Heart right ventricle (tissue), 16 donors: ENCODE measurements around the gene RPRML. TPM values are rescaled to one million over a fixed set of nuclear protein-coding genes. Genes with fewer than 3 reads are reported as not detected.

Experiments used
- ATAC-seq, 8 donors: fragments of 200-7000 bp; cut with Tn5 transposase; one replicate each; pipeline ENCODE4 v1.9.1; 2020; ENCODE audit warnings: mild to moderate bottlenecking in 8 of 8, moderate library complexity in 8 of 8, moderate number of reproducible peaks in 1 of 8
- DNase-seq, 2 donors: peaks; one replicate each; pipeline ENCODE4 v3.0.0-alpha.2; 2020
- H3K27ac ChIP-seq, 10 donors: fragments of 200-600 bp; sonication (generic) in 2 of 10; one replicate each; pipeline versions ENCODE4 v1.5.0 to v1.8.0; 2020 to 2022; ENCODE audit warnings: mild to moderate bottlenecking in 3 of 10
- H3K27me3 ChIP-seq, 7 donors: fragments of 200-600 bp; one replicate each; pipeline ENCODE4 v1.8.0; 2021 to 2022; ENCODE audit warnings: mild to moderate bottlenecking in 2 of 7
- H3K36me3 ChIP-seq, 9 donors: fragments of 200-600 bp; sonication (generic) in 1 of 9; one replicate each; pipeline versions ENCODE4 v1.5.0 to v1.8.0; 2020 to 2022; ENCODE audit warnings: mild to moderate bottlenecking in 2 of 9
- H3K4me1 ChIP-seq, 9 donors: fragments of 200-600 bp; sonication (generic) in 1 of 9; one replicate each; pipeline versions ENCODE4 v1.5.0 to v1.8.0; 2020 to 2022; ENCODE audit warnings: mild to moderate bottlenecking in 4 of 9
- H3K4me3 ChIP-seq, 10 donors: fragments of 200-600 bp; sonication (generic) in 2 of 10; one replicate each; pipeline versions ENCODE4 v1.5.0 to v1.8.0; 2020 to 2022; ENCODE audit warnings: mild to moderate bottlenecking in 7 of 10, moderate library complexity in 2 of 10
- H3K9me3 ChIP-seq, 11 donors: fragments of 200-600 bp in 10 of 11; sonication (generic) in 2 of 11; one replicate each; pipeline versions ENCODE4 v1.5.0 to v1.8.0; 2013 to 2022; ENCODE audit warnings: mild to moderate bottlenecking in 2 of 11, control low read depth in 1 of 11, moderate library complexity in 1 of 11
- CTCF ChIP-seq, 9 donors: fragments of 200-600 bp; sonication (generic) in 2 of 9; IDR thresholded peaks; one replicate each; pipeline versions ENCODE4 v1.5.0 to v1.8.0; 2021 to 2022; ENCODE audit warnings: antibody characterized with exemption in 9 of 9, mild to moderate bottlenecking in 5 of 9, moderate library complexity in 1 of 9
- WGBS, 2 donors: extraction: QIAGEN DNeasy Blood & Tissue Kit; methylation state at CpG; one replicate each; pipeline ENCODE4 v1.1.7; 2013; ENCODE audit warnings: inconsistent platforms in 1 of 2; 5-methylcytosine and 5-hydroxymethylcytosine counted together
- intact Hi-C, 10 donors: fragments of 100-400 bp; cut with DNase I; formaldehyde crosslinking; loops; one replicate each; pipeline versions ENCODE4 v1.11.1 to v1.14.2; 2022
- polyA plus RNA-seq, 2 donors: library from polyadenylated mRNA; stranded (reverse); fragments of 200-250 nt; gene quantifications; one replicate each; pipeline ENCODE4 v1.2.3, GENCODE V29; 2013
- total RNA-seq, 10 donors: library from RNA; stranded (reverse); fragmentation: NEBNext Ultra II Directional in 3 of 10; extraction: Animal tissue kit (Norgen Biotek cat#: 25700) in 3 of 10; gene quantifications; one replicate each; pipeline versions ENCODE4 v1.2.1 to v1.2.4, GENCODE V29; 2021 to 2023
- donor health status: Arrhythmogenic right ventricular cardiomyopathy.
- donor health status: ischemic (EF 13 %, LVEDD 7.1; RV severe dilation, severe dysfunction).
- donor health status: healthy with polysubstance abuse.
- donor health status: DM: no; HTN: yes; CAD: no.
- donor health status: DM: no; HTN: no; CAD: no.
- donor health status: ischemic (EF 25% LVEDD 6.9; RV normal size, moderate dysfunction).
- donor health status: ischemic (EF 25% LVEDD 5.7; RV mildly dilated, moderate dysfunction).
- donor health status: healthy.
- donor health status: DM: yes; HTN: yes; CAD: no.
- donor health status: Ischemic cardiomyopathy.
- donor health status: ischemic (EF 35%, LVEDD 5.7; RV mildly dilated, moderate dysfunction).
- donor health status: nonischemic (EF 11% LVEDD 7.7; RV severe dilation, severe dysfunction).
- donor health status: DM: yes; HTN: yes; CAD: no.
- donor health status: PGD.
- donor health status: ischemic (EF 29% LVEDD 5.4; RV normal size, mild dysfunction).
- donor health status: nonischemic (EF 23%, LVEDD 6.1; RV moderate dilation, normal function).

Gene RPRML
- total and polyA plus RNA-seq, 12 donors, result 0.37 to 0.38 TPM; not detected in 10

- H3K27me3 ChIP-seq, result peaks cover 0 to 12% (median under 1%) of the 10 kb centered on the region in 7 donors
- no peak for DNase-seq
- peak overlapping the region in 8 of 10 donors; percentile 28 to 81 (median 63) for H3K27ac ChIP-seq
- peaks cover 0 to 19% (median 0%) of the 10 kb centered on the region in 9 donors for H3K4me1 ChIP-seq
- TF ChIP-seq CTCF (IDR thresholded peaks at IDR 0.05), result no peak
- H3K36me3 ChIP-seq, result no peaks in the 10 kb centered on the region
- no peaks in the 10 kb centered on the region for H3K9me3 ChIP-seq
- no peak overlapping the region for H3K4me3 ChIP-seq
- ATAC-seq, result peak in 2 of 8 donors; percentile 12 to 43
- intact Hi-C loops, result no loop called here
- WGBS, 2 donors, result 44 to 62% methylated on average over 5 of the region's 5 CpGs
Measured at GRCh38 chr17:46984892-46985291, 5.8 kb upstream of the RPRML start.

- WGBS, 2 donors, result 39 to 51% methylated on average over 6 of the region's 6 CpGs
- H3K4me1 ChIP-seq, result peaks cover 0 to 20% (median 5%) of the 10 kb centered on the region in 9 donors
- DNase-seq (no peak), ATAC-seq (peak; percentile 81 to 97 (median 91))
- H3K4me3 ChIP-seq, result no peak overlapping the region
- peaks cover 0 to 18% (median 6%) of the 10 kb centered on the region in 7 donors for H3K27me3 ChIP-seq
- no peaks in the 10 kb centered on the region for H3K9me3 ChIP-seq
- H3K27ac ChIP-seq, result peak overlapping the region in 8 of 10 donors; percentile 28 to 81 (median 63)
- H3K36me3 ChIP-seq, result no peaks in the 10 kb centered on the region
- TF ChIP-seq CTCF (IDR thresholded peaks at IDR 0.05), result no peak
- intact Hi-C loops, result no loop called here
Measured at GRCh38 chr17:46984341-46984740, 5.3 kb upstream of the RPRML start.

GRCh38 chr17:46983782-46984181 lies 4.7 kb upstream of the RPRML start:
- 45 to 59% methylated on average over 6 of the region's 6 CpGs for WGBS, 2 donors
- Histone ChIP-seq H3K27me3 (peaks cover 0 to 23% (median 12%) of the 10 kb centered on the region in 7 donors), H3K27ac (peak overlapping the region in 7 of 10 donors; percentile 28 to 81 (median 70)), H3K9me3 (no peaks in the 10 kb centered on the region), H3K4me3 (no peak overlapping the region), H3K36me3 (no peaks in the 10 kb centered on the region), H3K4me1 (peaks cover 0 to 25% (median 11%) of the 10 kb centered on the region in 9 donors)
- intact Hi-C loops, result no loop called here
- no peak for DNase-seq
- no peak for ATAC-seq
- TF ChIP-seq CTCF (IDR thresholded peaks at IDR 0.05), result no peak

- peaks cover 0 to 35% (median 24%) of the 10 kb centered on the region in 7 donors for H3K27me3 ChIP-seq
- intact Hi-C loops, result no loop called here
- no peaks in the 10 kb centered on the region for H3K36me3 ChIP-seq
- H3K9me3 ChIP-seq, result no peaks in the 10 kb centered on the region
- no peak for TF ChIP-seq CTCF (IDR thresholded peaks at IDR 0.05)
- peaks cover 5 to 37% (median 19%) of the 10 kb centered on the region in 9 donors for H3K4me1 ChIP-seq
- 90 to 92% methylated on average over 6 of the region's 6 CpGs for WGBS, 2 donors
- no peak for DNase-seq
- H3K27ac ChIP-seq, result no peak overlapping the region
- ATAC-seq, result no peak
- no peak overlapping the region for H3K4me3 ChIP-seq
Measured at GRCh38 chr17:46982577-46982976, 3.5 kb upstream of the RPRML start.
